Measurements from ENCODE around the gene DPP4. TPM values are rescaled to one million over a fixed set of nuclear protein-coding genes. Genes with fewer than 3 reads are reported as not detected.

DPP4 gene
- total RNA-seq, 1 experiment from 2014 or later: 23.3 TPM

DNA sequence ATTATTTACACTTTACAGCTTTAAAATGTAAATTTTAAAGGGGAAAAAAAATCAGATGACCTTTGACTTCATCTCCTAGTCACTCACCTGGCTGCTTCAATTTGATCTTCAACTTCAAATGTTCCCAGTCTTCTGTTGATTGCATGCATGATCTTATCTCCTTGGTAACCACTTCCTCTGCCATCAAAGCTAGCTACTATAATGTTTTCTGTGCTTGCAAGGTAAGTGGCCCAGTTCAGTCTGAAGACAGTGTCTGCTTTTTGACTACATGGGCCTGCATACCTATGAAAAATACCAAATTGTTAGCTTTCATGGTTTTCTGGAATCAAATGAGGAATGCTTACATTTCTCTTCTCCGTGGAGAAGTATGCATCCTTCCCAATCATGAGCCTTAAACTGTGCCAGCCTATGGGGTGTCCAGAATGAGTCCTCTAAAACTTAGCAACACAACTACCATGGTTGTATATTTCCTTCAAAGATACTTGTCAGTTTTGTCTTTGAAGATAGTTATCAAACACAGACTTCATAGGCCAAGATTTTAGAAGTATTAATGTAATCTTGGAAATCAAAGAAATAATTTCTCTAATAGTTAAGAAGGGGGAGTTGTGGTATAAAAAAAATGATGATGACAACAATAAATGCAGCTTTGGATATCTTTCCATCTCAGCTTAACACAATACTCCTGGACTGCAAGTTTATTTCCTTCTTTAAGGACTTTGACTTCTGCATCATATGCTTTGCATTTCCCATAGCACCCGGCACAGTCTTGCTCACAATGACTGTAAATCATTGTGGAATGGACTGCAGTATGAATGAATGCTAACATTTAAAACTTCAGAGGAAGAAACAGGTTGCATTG, 62.1 kb downstream of the DPP4 start:
- ChIA-PET CTCF (no interaction called here), POLR2A (ENCODE audit: unreplicated experiment) (interaction anchor here (0.7 kb wide), 1 partner anchor 79 kb away, joined by 5 read pairs; no protein-coding TSS in a partner anchor)
- Histone ChIP-seq H3K27ac (ENCODE audit: low read length) (no peak overlapping the region), H3K4me2 (ENCODE audit: low read length) (no peak overlapping the region), H3K4me3 (ENCODE audit: low read length) (no peak overlapping the region), H3F3A (ENCODE audit: low read length, unreplicated experiment) (no peaks in the 10 kb centered on the region), H3K9me2 (replicated peaks; ENCODE audit: low read length) (no peaks in the 10 kb centered on the region), H3K9ac (ENCODE audit: low read length) (no peak overlapping the region), H3K79me2 (ENCODE audit: low read length) (no peaks in the 10 kb centered on the region), H3K27me3 (ENCODE audit: low read length) (no peaks in the 10 kb centered on the region), H3K36me3 (ENCODE audit: low read depth, low read length) (no peaks in the 10 kb centered on the region), H3K4me1 (ENCODE audit: insufficient read depth, low read length) (peaks cover 27% of the 10 kb centered on the region), H2AFZ (ENCODE audit: low read length) (no peak overlapping the region), H3K9me3 (ENCODE audit: low read length) (no peaks in the 10 kb centered on the region), H4K20me1 (ENCODE audit: low read length) (no peaks in the 10 kb centered on the region)
- ATAC-seq (no peak), DNase-seq (no peak)
- BruUV-seq (replicated peaks): no TSS peak
- TF ChIP-seq EZH2 (IDR thresholded peaks at IDR 0.05; ENCODE audit: low read length, unreplicated experiment): no peak
- TF ChIP-seq EZH2phosphoT487 (IDR thresholded peaks at IDR 0.05; ENCODE audit: borderline replicate concordance, low read length): no peak
- TF ChIP-seq, protein P1, sequence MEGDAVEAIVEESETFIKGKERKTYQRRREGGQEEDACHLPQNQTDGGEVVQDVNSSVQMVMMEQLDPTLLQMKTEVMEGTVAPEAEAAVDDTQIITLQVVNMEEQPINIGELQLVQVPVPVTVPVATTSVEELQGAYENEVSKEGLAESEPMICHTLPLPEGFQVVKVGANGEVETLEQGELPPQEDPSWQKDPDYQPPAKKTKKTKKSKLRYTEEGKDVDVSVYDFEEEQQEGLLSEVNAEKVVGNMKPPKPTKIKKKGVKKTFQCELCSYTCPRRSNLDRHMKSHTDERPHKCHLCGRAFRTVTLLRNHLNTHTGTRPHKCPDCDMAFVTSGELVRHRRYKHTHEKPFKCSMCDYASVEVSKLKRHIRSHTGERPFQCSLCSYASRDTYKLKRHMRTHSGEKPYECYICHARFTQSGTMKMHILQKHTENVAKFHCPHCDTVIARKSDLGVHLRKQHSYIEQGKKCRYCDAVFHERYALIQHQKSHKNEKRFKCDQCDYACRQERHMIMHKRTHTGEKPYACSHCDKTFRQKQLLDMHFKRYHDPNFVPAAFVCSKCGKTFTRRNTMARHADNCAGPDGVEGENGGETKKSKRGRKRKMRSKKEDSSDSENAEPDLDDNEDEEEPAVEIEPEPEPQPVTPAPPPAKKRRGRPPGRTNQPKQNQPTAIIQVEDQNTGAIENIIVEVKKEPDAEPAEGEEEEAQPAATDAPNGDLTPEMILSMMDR (conservative IDR thresholded peaks at IDR 0.05; ENCODE audit: low read depth, low read length): no peak
- intact Hi-C loops (cut with micrococcal nuclease): loop anchor here (2.0 kb wide), 1 partner anchor 111 kb away; no protein-coding TSS in a partner anchor

DNA sequence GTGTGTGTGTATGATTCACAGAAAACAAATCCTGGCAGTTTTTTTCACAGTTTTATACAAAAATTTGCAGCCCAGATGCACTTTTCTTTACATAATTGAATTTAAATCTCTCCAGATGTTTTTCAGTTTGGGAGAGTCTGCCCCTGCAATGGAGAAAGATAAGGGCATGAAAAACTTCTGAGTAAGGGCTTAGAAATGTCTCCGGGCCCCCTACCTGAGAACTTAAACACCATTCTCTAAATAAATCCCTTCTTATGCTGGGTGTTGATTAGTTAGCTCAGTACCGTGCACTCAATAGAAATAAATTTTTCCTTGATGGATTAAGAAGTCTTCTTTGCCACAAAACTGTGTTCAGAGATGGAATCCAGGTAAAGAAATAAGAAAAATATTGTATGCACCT, 64.5 kb downstream of the DPP4 start:
- H3K27ac ChIP-seq (ENCODE audit: low read length): no peak overlapping the region
- H3K79me2 ChIP-seq (ENCODE audit: low read length): no peaks in the 10 kb centered on the region
- ChIA-PET POLR2A (ENCODE audit: unreplicated experiment) (no interaction called here), CTCF (no interaction called here)
- intact Hi-C loops (cut with micrococcal nuclease): no loop called here
- BruUV-seq (replicated peaks): no TSS peak
- TF ChIP-seq EZH2 (IDR thresholded peaks at IDR 0.05; ENCODE audit: low read length, unreplicated experiment): no peak
- TF ChIP-seq, protein P1 (conservative IDR thresholded peaks at IDR 0.05; ENCODE audit: low read depth, low read length): no peak
- no peak for TF ChIP-seq EZH2phosphoT487 (IDR thresholded peaks at IDR 0.05; ENCODE audit: borderline replicate concordance, low read length)
- no peaks in the 10 kb centered on the region for H3K27me3 ChIP-seq (ENCODE audit: low read length)
- no peak overlapping the region for H3K4me3 ChIP-seq (ENCODE audit: low read length)
- no peaks in the 10 kb centered on the region for H3K36me3 ChIP-seq (ENCODE audit: low read depth, low read length)
- H3K4me2 ChIP-seq (ENCODE audit: low read length): no peak overlapping the region
- DNase-seq (no peak), ATAC-seq (no peak)
- peaks cover 21% of the 10 kb centered on the region for H3K4me1 ChIP-seq (ENCODE audit: insufficient read depth, low read length)
- H2AFZ ChIP-seq (ENCODE audit: low read length): no peak overlapping the region
- no peaks in the 10 kb centered on the region for H3K9me3 ChIP-seq (ENCODE audit: low read length)
- no peaks in the 10 kb centered on the region for H3K9me2 ChIP-seq (replicated peaks; ENCODE audit: low read length)
- H3K9ac ChIP-seq (ENCODE audit: low read length): no peak overlapping the region
- no peaks in the 10 kb centered on the region for H3F3A ChIP-seq (ENCODE audit: low read length, unreplicated experiment)
- no peaks in the 10 kb centered on the region for H4K20me1 ChIP-seq (ENCODE audit: low read length)

DNA sequence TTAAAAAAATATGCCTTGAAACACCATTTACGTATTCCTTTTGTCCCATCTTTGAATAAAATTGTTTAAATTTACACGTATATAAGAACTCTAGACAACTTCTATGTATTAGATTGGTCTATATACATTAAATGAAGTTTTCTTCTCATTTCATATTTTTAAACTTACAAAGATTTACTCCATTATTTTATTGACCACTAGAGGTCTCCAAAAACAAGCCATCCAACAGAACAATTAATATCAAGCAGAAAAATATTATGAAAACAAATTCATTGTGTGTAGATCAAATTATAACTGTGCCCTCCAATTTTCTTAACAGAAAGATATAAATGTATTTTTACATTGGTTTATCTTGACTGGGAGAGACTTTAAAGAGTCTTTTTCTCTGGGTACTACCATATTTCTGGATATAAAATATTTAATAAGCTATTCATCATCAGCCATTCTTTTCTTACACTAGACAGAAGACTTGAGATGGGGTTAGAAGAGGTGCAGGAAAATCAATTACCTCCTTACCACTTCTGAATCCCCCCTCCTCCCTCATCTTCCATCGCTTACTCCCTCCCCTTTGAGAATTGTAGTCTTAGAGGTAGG, 66.5 kb downstream of the DPP4 start:
- POLR2A ChIA-PET (ENCODE audit: unreplicated experiment): no interaction called here
- H3F3A ChIP-seq (ENCODE audit: low read length, unreplicated experiment): no peaks in the 10 kb centered on the region
- no peaks in the 10 kb centered on the region for H3K27me3 ChIP-seq (ENCODE audit: low read length)
- BruUV-seq (replicated peaks): no TSS peak
- peaks cover 15% of the 10 kb centered on the region for H3K4me1 ChIP-seq (ENCODE audit: insufficient read depth, low read length)
- CTCF ChIA-PET: no interaction called here
- intact Hi-C loops (cut with micrococcal nuclease): no loop called here
- H3K79me2 ChIP-seq (ENCODE audit: low read length): no peaks in the 10 kb centered on the region
- no peak overlapping the region for H2AFZ ChIP-seq (ENCODE audit: low read length)
- TF ChIP-seq, protein P1 (conservative IDR thresholded peaks at IDR 0.05; ENCODE audit: low read depth, low read length): peak; percentile 83
- no peak for TF ChIP-seq EZH2 (IDR thresholded peaks at IDR 0.05; ENCODE audit: low read length, unreplicated experiment)
- no peaks in the 10 kb centered on the region for H3K9me3 ChIP-seq (ENCODE audit: low read length)
- no peaks in the 10 kb centered on the region for H3K9me2 ChIP-seq (replicated peaks; ENCODE audit: low read length)
- no peak overlapping the region for H3K4me3 ChIP-seq (ENCODE audit: low read length)
- H3K36me3 ChIP-seq (ENCODE audit: low read depth, low read length): no peaks in the 10 kb centered on the region
- ATAC-seq (no peak), DNase-seq (peak; percentile 49)
- H3K4me2 ChIP-seq (ENCODE audit: low read length): no peak overlapping the region
- no peak overlapping the region for H3K9ac ChIP-seq (ENCODE audit: low read length)
- H4K20me1 ChIP-seq (ENCODE audit: low read length): no peaks in the 10 kb centered on the region
- H3K27ac ChIP-seq (ENCODE audit: low read length): no peak overlapping the region

Data from PC-3 (cell line).